ENCODE measurements around the gene C6orf62.
"Not testable (repeated sequence)": the region's sequence is repeated elsewhere in the genome, so short reads cannot be mapped to it uniquely, and the experiment has no call there.

Gene C6orf62

GRCh38 chr6:24719125-24719971, at the start of gene C6orf62:
C6orf62 (minus strand) TSS chr6:24719154; CDS start chr6:24718668, 486 bp downstream.
- DNase-seq: peak; percentile 43

- no peak for DNase-seq
Measured at GRCh38 chr6:24768361-24768760, 49.4 kb upstream of the C6orf62 start.

- no peak for DNase-seq
Measured at GRCh38 chr6:24766680-24767462, 47.9 kb upstream of the C6orf62 start.

- not testable (repeated sequence) for DNase-seq
Measured at GRCh38 chr6:24765968-24766367, 47.0 kb upstream of the C6orf62 start.

- DNase-seq: not testable (repeated sequence)
Measured at GRCh38 chr6:24764833-24765828, 46.2 kb upstream of the C6orf62 start.

GRCh38 chr6:24763578-24763977, 44.6 kb upstream of the C6orf62 start:
- no peak for DNase-seq

GRCh38 chr6:24761851-24762250, 42.9 kb upstream of the C6orf62 start:
- no peak for DNase-seq

- DNase-seq: no peak
Measured at GRCh38 chr6:24761193-24761835, 42.4 kb upstream of the C6orf62 start.

GRCh38 chr6:24760210-24760609, 41.3 kb upstream of the C6orf62 start:
- no peak for DNase-seq

GRCh38 chr6:24759718-24760117, 40.8 kb upstream of the C6orf62 start:
- DNase-seq: no peak

- no peak for DNase-seq
Measured at GRCh38 chr6:24757611-24758010, 38.7 kb upstream of the C6orf62 start.

- DNase-seq: no peak
Measured at GRCh38 chr6:24755279-24755678, 36.3 kb upstream of the C6orf62 start.

- not testable (repeated sequence) for DNase-seq
Measured at GRCh38 chr6:24754378-24754777, 35.4 kb upstream of the C6orf62 start.

- DNase-seq: no peak
Measured at GRCh38 chr6:24753545-24753944, 34.6 kb upstream of the C6orf62 start.

GRCh38 chr6:24752917-24753492, 34.1 kb upstream of the C6orf62 start:
- no peak for DNase-seq

- no peak for DNase-seq
Measured at GRCh38 chr6:24752503-24752902, 33.5 kb upstream of the C6orf62 start.

- not testable (repeated sequence) for DNase-seq
Measured at GRCh38 chr6:24750878-24751277, 31.9 kb upstream of the C6orf62 start.

- DNase-seq: no peak
Measured at GRCh38 chr6:24749297-24749696, 30.3 kb upstream of the C6orf62 start.

- DNase-seq: no peak
Measured at GRCh38 chr6:24744911-24745310, 26.0 kb upstream of the C6orf62 start.

- no peak for DNase-seq
Measured at GRCh38 chr6:24743944-24744335, 25.0 kb upstream of the C6orf62 start.

GRCh38 chr6:24743265-24743943, 24.4 kb upstream of the C6orf62 start:
- DNase-seq: no peak
